Heart left ventricle (tissue), 16 donors: Measurements from ENCODE around the gene RNF20. TPM values are rescaled to one million over a fixed set of nuclear protein-coding genes. Genes with fewer than 3 reads are reported as not detected.

ENCODE experiments used
- ATAC-seq, 4 donors: fragments of 200-7000 bp; cut with Tn5 transposase; one replicate each; pipeline ENCODE4 v1.9.1; 2020 to 2022; ENCODE audit warnings: moderate library complexity in 4 of 4, mild to moderate bottlenecking in 3 of 4, moderate number of reproducible peaks in 1 of 4
- DNase-seq, 5 donors: peaks; one replicate each; pipeline ENCODE4 v3.0.0-alpha.2; 2020
- H3K27ac ChIP-seq, 12 donors: fragments of 200-600 bp; sonication (generic) in 4 of 12; one replicate each; pipeline versions ENCODE4 v1.5.0 to v1.8.0; 2016 to 2022; ENCODE audit warnings: mild to moderate bottlenecking in 2 of 12
- H3K27me3 ChIP-seq, 9 donors: fragments of 200-600 bp; sonication (generic) in 2 of 9; one replicate each; pipeline versions ENCODE4 v1.5.1 to v1.8.0; 2016 to 2022; ENCODE audit warnings: mild to moderate bottlenecking in 3 of 9
- H3K36me3 ChIP-seq, 9 donors: fragments of 200-600 bp; sonication (generic) in 2 of 9; one replicate each; pipeline versions ENCODE4 v1.5.0 to v1.8.0; 2018 to 2022; ENCODE audit warnings: mild to moderate bottlenecking in 2 of 9
- H3K4me1 ChIP-seq, 12 donors: fragments of 200-600 bp; sonication (generic) in 4 of 12; one replicate each; pipeline versions ENCODE4 v1.5.0 to v1.8.0; 2016 to 2022; ENCODE audit warnings: mild to moderate bottlenecking in 3 of 12
- H3K4me3 ChIP-seq, 12 donors: fragments of 200-600 bp; sonication (generic) in 4 of 12; one replicate each; pipeline versions ENCODE4 v1.5.0 to v1.8.0; 2017 to 2022; ENCODE audit warnings: mild to moderate bottlenecking in 9 of 12, moderate library complexity in 4 of 12
- H3K9me3 ChIP-seq, 12 donors: fragments of 200-600 bp; sonication (generic) in 4 of 12; one replicate each; pipeline versions ENCODE4 v1.5.0 to v1.8.0; 2016 to 2022; ENCODE audit warnings: mild to moderate bottlenecking in 1 of 12
- POLR2A ChIP-seq, 2 donors: fragments of 450-650 bp; IDR thresholded peaks; one replicate each; pipeline ENCODE4 v1.6.1; 2017; ENCODE audit warnings: antibody characterized with exemption in 2 of 2, mild to moderate bottlenecking in 2 of 2, moderate library complexity in 2 of 2
- WGBS, 4 donors: extraction: QIAGEN DNeasy Blood & Tissue Kit in 2 of 4; methylation state at CpG; one replicate each; pipeline versions ENCODE4 v1.1.5 to v1.1.7; 2013 to 2018; 5-methylcytosine and 5-hydroxymethylcytosine counted together
- intact Hi-C, 10 donors: fragments of 100-400 bp; cut with DNase I; formaldehyde crosslinking; loops; one replicate each; pipeline versions ENCODE4 v1.11.1 to v1.14.2; 2022
- polyA plus RNA-seq, 2 donors: library from polyadenylated mRNA; stranded (reverse); fragments of 200-250 nt; gene quantifications; one replicate each; pipeline ENCODE4 v1.2.3, GENCODE V29; 2013
- total RNA-seq, 9 donors: library from RNA; depleted of rRNA in 2 of 9; stranded (reverse); fragments of >200 nt in 2 of 9; fragmentation: NEBNext Ultra II Directional in 3 of 9; extraction: Animal tissue kit (Norgen Biotek cat#: 25700) in 3 of 9; gene quantifications; one replicate each; pipeline versions ENCODE4 v1.1.0 to v1.2.4, GENCODE V29; 2016 to 2023
- TF ChIP-seq, protein P1 (sequence below), 12 donors: fragments of 200-600 bp; sonication (generic) in 4 of 12; IDR thresholded peaks; one replicate each; pipeline versions ENCODE4 v1.5.0 to v1.8.0; 2018 to 2022; ENCODE audit warnings: antibody characterized with exemption in 12 of 12, mild to moderate bottlenecking in 5 of 12
- donor health status: ischemic (EF 13 %, LVEDD 7.1; RV severe dilation, severe dysfunction).
- donor health status: healthy with polysubstance abuse.
- donor health status: DM: no; HTN: yes; CAD: no.
- donor health status: DM: no; HTN: no; CAD: no.
- donor health status: ischemic (EF 25% LVEDD 6.9; RV normal size, moderate dysfunction).
- donor health status: ischemic (EF 25% LVEDD 5.7; RV mildly dilated, moderate dysfunction).
- donor health status: healthy.
- donor health status: DM: yes; HTN: yes; CAD: no.
- donor health status: ischemic (EF 35%, LVEDD 5.7; RV mildly dilated, moderate dysfunction).
- donor health status: nonischemic (EF 11% LVEDD 7.7; RV severe dilation, severe dysfunction).
- donor health status: DM: yes; HTN: yes; CAD: no.
- donor health status: PGD.
- donor health status: ischemic (EF 29% LVEDD 5.4; RV normal size, mild dysfunction).
- donor health status: nonischemic (EF 23%, LVEDD 6.1; RV moderate dilation, normal function).

The RNF20 gene
- total and polyA plus RNA-seq, 11 donors, result 14.1 to 63.7 (median 45.4) TPM

DNA sequence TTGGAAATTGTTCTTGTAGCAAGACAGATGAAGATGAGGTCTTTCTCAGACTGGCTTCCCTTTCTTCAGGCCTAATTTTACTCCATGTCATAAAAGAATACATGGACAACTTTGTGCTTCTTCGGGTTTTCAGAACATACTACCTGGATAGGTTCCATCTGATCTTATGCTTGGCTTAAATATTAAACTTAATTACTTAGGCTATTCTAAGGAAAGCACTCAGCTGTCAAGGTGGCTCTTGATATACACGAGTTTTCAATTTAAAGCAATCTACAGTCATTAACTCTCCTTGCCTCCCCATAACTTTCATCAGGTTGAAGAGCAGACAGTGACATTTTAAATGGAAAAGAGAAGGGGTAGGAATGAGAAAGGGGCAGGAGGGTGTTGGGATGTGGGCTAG is 70.6 kb downstream of the RNF20 start:
- 60 to 70% (median 67%) methylated on average over 2 of the region's 2 CpGs for WGBS, 4 donors

DNA sequence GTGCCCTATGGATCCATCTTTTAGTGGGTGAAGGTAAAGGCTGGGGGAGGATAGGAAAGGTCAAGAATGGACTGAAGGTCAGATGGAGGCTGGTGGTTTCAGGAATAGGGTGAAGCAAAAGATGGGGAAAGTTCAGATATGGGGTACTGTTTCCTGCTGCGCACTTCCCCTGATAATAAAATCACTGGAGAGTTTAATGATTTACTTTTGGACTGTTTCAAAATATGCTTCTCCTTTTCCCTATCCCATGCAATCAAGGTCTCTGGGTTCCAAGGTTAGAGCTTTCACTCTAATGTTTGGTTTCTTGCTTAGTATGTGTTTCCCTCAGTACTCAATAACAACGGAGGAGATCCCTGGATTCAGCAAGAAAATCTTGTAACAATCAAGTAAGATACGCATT is 71.9 kb downstream of the RNF20 start:
- intact Hi-C loops, result loop anchor here in 4 of 10 donors (10.0 kb wide), 3 partner anchors 89 to 129 kb away; partner anchors contain the start of gene GRIN3A (in 2 of the 4)
- Histone ChIP-seq H3K36me3 (no peaks in the 10 kb centered on the region), H3K27ac (no peak overlapping the region), H3K4me1 (peaks cover 0 to 4% (median 0%) of the 10 kb centered on the region in 12 donors), H3K9me3 (no peaks in the 10 kb centered on the region), H3K4me3 (no peak overlapping the region), H3K27me3 (peaks cover 0 to 17% (median 0%) of the 10 kb centered on the region in 9 donors)
- ATAC-seq (no peak), DNase-seq (no peak)
- TF ChIP-seq POLR2A (IDR thresholded peaks at IDR 0.05), result no peak
- TF ChIP-seq, protein P1, sequence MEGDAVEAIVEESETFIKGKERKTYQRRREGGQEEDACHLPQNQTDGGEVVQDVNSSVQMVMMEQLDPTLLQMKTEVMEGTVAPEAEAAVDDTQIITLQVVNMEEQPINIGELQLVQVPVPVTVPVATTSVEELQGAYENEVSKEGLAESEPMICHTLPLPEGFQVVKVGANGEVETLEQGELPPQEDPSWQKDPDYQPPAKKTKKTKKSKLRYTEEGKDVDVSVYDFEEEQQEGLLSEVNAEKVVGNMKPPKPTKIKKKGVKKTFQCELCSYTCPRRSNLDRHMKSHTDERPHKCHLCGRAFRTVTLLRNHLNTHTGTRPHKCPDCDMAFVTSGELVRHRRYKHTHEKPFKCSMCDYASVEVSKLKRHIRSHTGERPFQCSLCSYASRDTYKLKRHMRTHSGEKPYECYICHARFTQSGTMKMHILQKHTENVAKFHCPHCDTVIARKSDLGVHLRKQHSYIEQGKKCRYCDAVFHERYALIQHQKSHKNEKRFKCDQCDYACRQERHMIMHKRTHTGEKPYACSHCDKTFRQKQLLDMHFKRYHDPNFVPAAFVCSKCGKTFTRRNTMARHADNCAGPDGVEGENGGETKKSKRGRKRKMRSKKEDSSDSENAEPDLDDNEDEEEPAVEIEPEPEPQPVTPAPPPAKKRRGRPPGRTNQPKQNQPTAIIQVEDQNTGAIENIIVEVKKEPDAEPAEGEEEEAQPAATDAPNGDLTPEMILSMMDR (IDR thresholded peaks at IDR 0.05), result no peak
- WGBS, 4 donors, result 83 to 90% (median 86%) methylated on average over 3 of the region's 3 CpGs

More for the DNA sequence above, 70.6 kb downstream of the RNF20 start:
- Histone ChIP-seq H3K27ac (no peak overlapping the region), H3K9me3 (no peaks in the 10 kb centered on the region), H3K4me3 (no peak overlapping the region), H3K27me3 (peaks cover 0 to 17% (median 0%) of the 10 kb centered on the region in 9 donors), H3K4me1 (peaks cover 0 to 4% (median 0%) of the 10 kb centered on the region in 12 donors), H3K36me3 (no peaks in the 10 kb centered on the region)
- ATAC-seq (no peak), DNase-seq (no peak)
- intact Hi-C loops, result loop anchor here in 7 of 10 donors (5.0 to 10.0 kb wide), 4 partner anchors 91 to 131 kb away; partner anchors contain the start of gene GRIN3A (in 2 of the 7)
- TF ChIP-seq, protein P1 (IDR thresholded peaks at IDR 0.05), result no peak
- no peak for TF ChIP-seq POLR2A (IDR thresholded peaks at IDR 0.05)

Other genes with a start within 250 kb of the RNF20 start
- under 1 TPM in 3 of 9 donors, not detected in 6; 0.17 to 0.32 (median 0.19) TPM for gene BAAT, start 148.8 kb upstream of the RNF20 start, total RNA-seq
- under 1 TPM; 0.03 to 0.08 TPM for gene BAAT, start 148.8 kb upstream of the RNF20 start, polyA plus RNA-seq
- gene MRPL50, start 135.2 kb upstream of the RNF20 start, total RNA-seq, result 10 to 100 TPM; 12.3 to 18.3 (median 15.6) TPM
- 10 to 100 TPM; 14.1 to 15.2 TPM for gene MRPL50, start 135.2 kb upstream of the RNF20 start, polyA plus RNA-seq
- 10 to 100 TPM; 16.9 to 34.6 (median 19.3) TPM for gene ZNF189, start 135.0 kb upstream of the RNF20 start, total RNA-seq
- 10 to 100 TPM in 1 of 2 donors, 1 to 10 TPM in 1; 10.0 to 19.3 TPM for gene ZNF189, start 135.0 kb upstream of the RNF20 start, polyA plus RNA-seq
- 1 to 10 TPM in 1 of 9 donors, under 1 TPM in 5, not detected in 3; 0.36 to 1.8 (median 0.52) TPM for gene ALDOB, start 98.1 kb upstream of the RNF20 start, total RNA-seq
- gene ALDOB, start 98.1 kb upstream of the RNF20 start, polyA plus RNA-seq, result under 1 TPM; 0.15 to 0.42 TPM
- gene PPP3R2, start 61.1 kb downstream of the RNF20 start, total RNA-seq, result not detected
- gene PPP3R2, start 61.1 kb downstream of the RNF20 start, polyA plus RNA-seq, result not detected
- 1 to 10 TPM in 2 of 9 donors, under 1 TPM in 7; 0.09 to 1.4 (median 0.32) TPM for gene GRIN3A, start 204.8 kb downstream of the RNF20 start, total RNA-seq
- gene GRIN3A, start 204.8 kb downstream of the RNF20 start, polyA plus RNA-seq, result under 1 TPM; 0.06 to 0.19 TPM